HG03097 (cell line): ENCODE measurements around the gene ECM1.

Experiments
- ATAC-seq: cut with Tn5 transposase; IDR thresholded peaks from one replicate; pipeline ENCODE4 v1.9.1; 2021; ENCODE audit not compliant: unreplicated experiment, low FRiP score

ECM1 gene

GRCh38 chr1:150543500-150544143 is 35.7 kb downstream of the ECM1 start:
- ATAC-seq: no peak

- ATAC-seq: no peak
Measured at GRCh38 chr1:150544204-150544603, 36.3 kb downstream of the ECM1 start.

- ATAC-seq: no peak
Measured at GRCh38 chr1:150545486-150546032, 37.6 kb downstream of the ECM1 start.

- no peak for ATAC-seq
Measured at GRCh38 chr1:150546294-150546937, 38.5 kb downstream of the ECM1 start.

- no peak for ATAC-seq
Measured at GRCh38 chr1:150548324-150548631, 40.4 kb downstream of the ECM1 start.

- ATAC-seq: no peak
Measured at GRCh38 chr1:150548632-150549495, 41.0 kb downstream of the ECM1 start, which contains the start of gene ADAMTSL4. Gene ADAMTSL4 (plus strand): TSS chr1:150549408. CDS start chr1:150552289, 2,881 bp downstream.

- no peak for ATAC-seq
Measured at GRCh38 chr1:150549496-150550221, 41.8 kb downstream of the ECM1 start.

GRCh38 chr1:150550222-150551050 is 42.5 kb downstream of the ECM1 start:
- ATAC-seq: no peak

- no peak for ATAC-seq
Measured at GRCh38 chr1:150551051-150551783, 43.3 kb downstream of the ECM1 start.

GRCh38 chr1:150551784-150552127 is 43.8 kb downstream of the ECM1 start:
- no peak for ATAC-seq

- ATAC-seq: no peak
Measured at GRCh38 chr1:150552128-150552910, 44.4 kb downstream of the ECM1 start.

- no peak for ATAC-seq
Measured at GRCh38 chr1:150552911-150553289, 45.0 kb downstream of the ECM1 start.

GRCh38 chr1:150553392-150554085 is 45.6 kb downstream of the ECM1 start:
- ATAC-seq: no peak

- ATAC-seq: no peak
Measured at GRCh38 chr1:150554086-150554452, 46.2 kb downstream of the ECM1 start.

GRCh38 chr1:150555198-150555970 is 47.5 kb downstream of the ECM1 start:
- ATAC-seq: no peak

GRCh38 chr1:150555971-150556865 is 48.3 kb downstream of the ECM1 start:
- ATAC-seq: no peak
